ENCODE data around the gene NKG7. TPM values are rescaled to one million over a fixed set of nuclear protein-coding genes. Genes with fewer than 3 reads are reported as not detected.
A peak's percentile ranks its signal among the peaks of the same experiment; 100 is the strongest.

Gene NKG7
- total RNA-seq, 1 donor from 2014 or later, result 363 TPM

DNA sequence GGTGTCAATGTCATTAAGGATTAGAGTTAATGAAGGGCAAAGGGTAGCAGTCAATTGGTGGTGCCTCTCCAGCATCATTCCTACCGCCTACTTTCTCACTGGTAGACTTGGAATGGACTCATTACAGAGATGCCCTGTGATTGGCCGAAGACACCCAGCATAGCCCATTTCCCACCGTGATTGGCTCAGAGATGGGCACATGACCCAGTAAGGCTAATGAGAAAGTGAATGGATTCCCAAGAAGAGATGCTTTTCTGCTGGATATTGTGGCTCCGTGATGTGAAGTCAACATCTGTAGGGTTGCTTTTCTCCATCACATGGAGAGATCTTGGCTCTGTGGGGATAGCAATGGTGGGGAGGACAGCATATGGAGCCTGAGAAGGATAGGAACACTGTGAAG lies 42.1 kb downstream of the NKG7 start:
- H3K27ac Mint-ChIP-seq, result no peak overlapping the region
- H3K9me3 Mint-ChIP-seq, result peaks cover 4% of the 10 kb centered on the region
- peaks cover 15% of the 10 kb centered on the region for H3K4me1 Mint-ChIP-seq
- intact Hi-C loops (cut with micrococcal nuclease), result no loop called here
- peaks cover 23% of the 10 kb centered on the region for H3K27me3 Mint-ChIP-seq
- no peak for DNase-seq
- no peak overlapping the region for H3K4me3 Mint-ChIP-seq
- H3K36me3 Mint-ChIP-seq (ENCODE audit: low read depth), result peaks cover 7% of the 10 kb centered on the region

DNA sequence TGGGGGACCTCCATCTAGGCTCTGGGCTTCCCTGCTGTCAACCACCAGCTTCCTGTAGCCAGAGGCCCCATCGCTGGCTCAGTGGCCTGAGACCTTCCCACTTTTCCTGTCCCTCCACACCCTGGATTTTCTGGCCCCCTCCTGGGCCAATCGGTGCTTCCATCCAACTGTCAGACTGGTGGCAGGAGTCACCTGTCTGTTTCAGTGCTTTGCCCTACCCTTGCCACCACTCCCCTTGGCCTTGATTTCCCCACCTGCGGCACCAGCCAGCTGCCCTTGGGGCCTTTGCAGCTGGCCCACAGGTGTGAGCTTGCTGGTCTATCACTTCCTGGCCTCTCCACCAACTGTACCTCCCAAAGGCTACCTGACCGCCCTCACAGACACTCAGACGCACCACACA lies 43.0 kb downstream of the NKG7 start:
- H3K27ac Mint-ChIP-seq, result no peak overlapping the region

DNA sequence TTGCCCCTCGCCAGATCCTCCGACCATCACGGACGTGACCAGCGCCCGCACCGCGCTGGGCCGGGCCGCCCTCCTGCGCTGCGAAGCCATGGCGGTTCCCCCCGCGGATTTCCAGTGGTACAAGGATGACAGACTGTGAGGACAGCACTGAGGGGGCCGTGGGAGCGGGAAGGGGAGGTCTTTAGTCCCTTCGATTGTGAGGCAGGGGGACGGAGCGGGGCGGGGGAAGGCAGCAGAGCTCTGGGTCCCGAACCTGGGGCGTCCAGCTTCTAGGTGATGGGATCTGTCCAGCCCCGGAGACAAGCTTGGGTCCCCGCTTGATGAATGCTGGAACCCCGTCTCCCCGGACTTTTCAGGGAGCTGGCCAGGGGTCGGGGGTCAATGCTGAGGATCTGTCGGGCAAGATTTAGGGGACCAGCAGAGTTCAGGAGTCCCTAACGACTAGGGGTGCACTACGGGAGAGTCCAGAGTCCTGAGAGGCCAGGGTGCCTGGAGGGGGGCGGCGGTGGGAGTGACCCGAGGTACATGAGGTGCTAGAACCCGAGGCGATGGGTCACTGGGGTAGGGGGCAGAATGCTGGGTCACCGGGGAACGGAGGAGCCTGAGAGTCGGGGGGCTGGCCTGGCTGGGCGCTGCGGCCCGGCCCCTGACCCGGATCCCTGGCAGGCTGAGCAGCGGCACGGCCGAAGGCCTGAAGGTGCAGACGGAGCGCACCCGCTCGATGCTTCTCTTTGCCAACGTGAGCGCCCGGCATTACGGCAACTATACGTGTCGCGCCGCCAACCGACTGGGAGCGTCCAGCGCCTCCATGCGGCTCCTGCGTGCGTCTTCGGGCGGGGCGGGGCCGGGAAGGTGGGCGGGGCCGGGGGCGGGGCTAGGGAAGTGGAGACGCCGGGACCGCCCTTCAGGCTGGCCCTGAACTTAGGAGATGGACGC lies 45.1 kb downstream of the NKG7 start:
- Mint-ChIP-seq H3K27me3 (peaks cover 37% of the 10 kb centered on the region), H3K27ac (peak overlapping the region; percentile 70)

More for the DNA sequence above, 43.0 kb downstream of the NKG7 start:
- H3K36me3 Mint-ChIP-seq (ENCODE audit: low read depth), result peaks cover 7% of the 10 kb centered on the region
- H3K4me3 Mint-ChIP-seq, result no peak overlapping the region
- H3K27me3 Mint-ChIP-seq, result peaks cover 26% of the 10 kb centered on the region
- intact Hi-C loops (cut with micrococcal nuclease), result no loop called here
- no peak for DNase-seq
- H3K4me1 Mint-ChIP-seq, result peaks cover 15% of the 10 kb centered on the region
- H3K9me3 Mint-ChIP-seq, result peaks cover 4% of the 10 kb centered on the region

DNA sequence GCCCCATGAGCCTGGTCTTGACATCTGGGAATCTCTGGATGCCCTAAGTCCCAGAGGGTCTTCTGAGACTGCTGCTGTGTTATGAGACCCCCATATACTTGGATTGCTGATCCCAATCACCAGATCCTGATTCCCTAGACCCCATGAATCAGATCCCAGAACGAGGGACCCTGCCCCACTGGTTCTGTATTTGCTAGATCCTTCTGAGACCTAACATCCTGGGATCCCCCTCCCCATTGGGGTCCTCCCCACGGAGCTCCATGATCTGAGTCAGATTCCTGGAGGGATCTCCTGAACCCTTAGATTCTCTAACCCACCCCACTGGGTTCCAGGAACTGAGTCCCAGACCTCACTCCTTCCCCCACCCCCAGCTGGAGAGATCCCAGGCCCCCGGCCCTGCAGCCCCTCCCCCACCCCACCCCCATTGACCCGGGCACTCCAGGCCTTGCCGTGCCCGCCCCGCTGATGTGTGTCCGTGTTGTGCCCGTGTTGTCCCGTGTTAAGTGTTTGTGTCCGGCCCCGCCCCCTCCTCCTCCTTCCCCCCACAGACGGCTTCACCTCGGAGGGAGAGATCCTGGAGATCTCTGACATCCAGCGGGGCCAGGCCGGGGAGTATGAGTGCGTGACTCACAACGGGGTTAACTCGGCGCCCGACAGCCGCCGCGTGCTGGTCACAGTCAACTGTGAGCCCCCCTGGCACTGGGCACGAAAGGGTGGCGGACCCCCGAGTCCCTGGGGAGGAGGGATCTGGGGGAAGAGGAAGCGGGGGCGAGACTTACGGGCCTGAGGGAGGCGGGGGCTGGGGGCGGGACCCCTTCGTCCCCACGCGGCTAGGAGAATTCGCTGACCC lies 46.0 kb downstream of the NKG7 start:
- DNase-seq, result peak; percentile 54
- Mint-ChIP-seq H3K27ac (no peak overlapping the region), H3K27me3 (peaks cover 37% of the 10 kb centered on the region), H3K4me1 (peaks cover 15% of the 10 kb centered on the region), H3K9me3 (peaks cover 4% of the 10 kb centered on the region), H3K4me3 (peak overlapping the region; percentile 51), H3K36me3 (ENCODE audit: low read depth) (peaks cover 4% of the 10 kb centered on the region)
- intact Hi-C loops (cut with micrococcal nuclease), result no loop called here

More for the DNA sequence above, 45.1 kb downstream of the NKG7 start:
- intact Hi-C loops (cut with micrococcal nuclease), result no loop called here
- peak; percentile 88 for DNase-seq
- H3K4me1 Mint-ChIP-seq, result peaks cover 15% of the 10 kb centered on the region
- peaks cover 7% of the 10 kb centered on the region for H3K36me3 Mint-ChIP-seq (ENCODE audit: low read depth)
- H3K9me3 Mint-ChIP-seq, result peaks cover 4% of the 10 kb centered on the region
- peak overlapping the region; percentile 74 for H3K4me3 Mint-ChIP-seq

DNA sequence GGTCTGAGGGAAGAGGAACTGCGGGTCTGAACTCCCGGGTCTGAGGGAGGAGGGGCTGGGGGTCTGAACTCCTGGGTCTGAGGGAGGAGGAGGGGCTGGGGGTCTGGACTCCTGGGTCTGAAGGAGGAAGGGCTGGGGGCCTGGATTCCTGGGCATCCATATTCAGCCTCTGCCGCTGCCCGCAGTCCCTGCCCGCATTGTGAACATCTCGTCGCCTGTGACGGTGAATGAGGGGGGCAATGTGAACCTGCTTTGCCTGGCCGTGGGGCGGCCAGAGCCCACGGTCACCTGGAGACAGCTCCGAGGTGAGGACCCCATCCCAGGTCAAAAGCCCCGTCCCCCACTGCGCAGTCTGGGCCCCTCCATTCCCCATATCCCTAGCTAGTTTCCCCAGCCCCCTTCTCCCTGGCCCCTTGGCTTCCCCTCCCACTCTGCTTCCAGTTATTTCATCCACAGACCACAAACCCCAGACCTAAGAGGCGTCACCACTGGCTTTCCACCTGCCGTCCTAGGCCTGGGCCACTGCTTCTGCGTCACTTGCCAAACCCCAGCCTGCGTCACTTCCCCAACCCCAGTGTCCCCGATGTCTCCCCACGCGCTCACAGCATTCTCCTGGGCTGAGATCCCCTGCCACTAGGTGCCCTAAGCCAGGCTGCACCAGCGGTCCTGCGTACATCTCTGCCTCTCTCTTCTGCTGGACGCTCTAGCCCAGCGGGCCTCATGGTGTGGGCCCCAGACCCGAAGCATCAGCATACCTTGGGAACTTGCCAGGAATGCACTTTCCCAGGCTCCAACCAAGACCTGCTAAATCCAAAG lies 47.1 kb downstream of the NKG7 start:
- intact Hi-C loops (cut with micrococcal nuclease), result no loop called here
- Mint-ChIP-seq H3K27ac (peak overlapping the region; percentile 3), H3K36me3 (ENCODE audit: low read depth) (peaks cover 2% of the 10 kb centered on the region), H3K4me1 (peaks cover 15% of the 10 kb centered on the region), H3K4me3 (no peak overlapping the region), H3K27me3 (peaks cover 37% of the 10 kb centered on the region), H3K9me3 (no peaks in the 10 kb centered on the region)
- no peak for DNase-seq

DNA sequence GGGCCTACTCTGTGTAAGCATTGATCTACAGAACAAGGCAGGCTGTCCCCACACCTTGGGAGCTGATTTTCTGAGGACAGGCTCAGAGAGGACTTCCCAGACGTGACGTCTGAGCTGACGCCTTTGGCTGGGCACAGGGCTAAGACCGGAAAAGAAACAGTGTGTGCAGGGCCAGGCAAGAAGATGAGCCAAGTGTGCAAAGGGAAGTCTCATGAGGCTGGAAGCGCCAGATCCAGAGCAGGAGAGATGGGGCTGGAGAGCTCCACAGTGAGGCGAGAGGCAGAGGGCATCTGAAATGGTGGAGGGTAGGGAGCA lies 48.3 kb downstream of the NKG7 start:
- Mint-ChIP-seq H3K9me3 (no peaks in the 10 kb centered on the region), H3K4me3 (no peak overlapping the region), H3K27ac (no peak overlapping the region), H3K27me3 (peaks cover 37% of the 10 kb centered on the region), H3K4me1 (peaks cover 13% of the 10 kb centered on the region), H3K36me3 (ENCODE audit: low read depth) (no peaks in the 10 kb centered on the region)
- intact Hi-C loops (cut with micrococcal nuclease), result no loop called here
- no peak for DNase-seq

DNA sequence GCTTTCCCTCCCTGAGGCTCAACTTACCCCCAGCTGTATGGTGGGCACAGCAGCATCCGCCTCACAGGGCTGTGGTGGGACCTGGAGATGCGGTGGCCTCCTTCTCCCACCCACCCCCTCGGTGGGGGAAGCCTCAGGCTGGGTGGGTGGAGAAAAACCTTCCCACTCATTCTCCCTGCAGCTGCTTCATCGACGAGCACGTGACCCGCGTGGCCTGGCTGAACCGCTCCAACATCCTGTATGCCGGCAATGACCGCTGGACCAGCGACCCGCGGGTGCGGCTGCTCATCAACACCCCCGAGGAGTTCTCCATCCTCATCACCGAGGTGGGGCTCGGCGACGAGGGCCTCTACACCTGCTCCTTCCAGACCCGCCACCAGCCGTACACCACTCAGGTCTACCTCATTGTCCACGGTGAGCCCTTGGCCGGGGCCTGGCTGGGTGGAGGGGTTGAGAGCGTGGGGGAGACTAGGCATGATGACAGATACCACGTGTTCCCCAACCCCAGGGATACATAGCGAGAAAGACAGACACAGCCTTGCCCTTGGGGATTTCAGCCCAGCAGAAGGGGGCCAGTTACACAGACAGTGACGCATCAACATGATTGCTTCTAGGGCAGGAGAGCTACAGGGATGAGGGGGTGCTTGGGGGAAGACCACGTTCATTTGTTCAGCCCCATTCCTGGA lies 48.8 kb downstream of the NKG7 start:
- H3K27me3 Mint-ChIP-seq, result peaks cover 35% of the 10 kb centered on the region
- H3K9me3 Mint-ChIP-seq, result no peaks in the 10 kb centered on the region
- no peak for DNase-seq
- no peaks in the 10 kb centered on the region for H3K36me3 Mint-ChIP-seq (ENCODE audit: low read depth)
- H3K4me3 Mint-ChIP-seq, result no peak overlapping the region
- H3K27ac Mint-ChIP-seq, result no peak overlapping the region
- intact Hi-C loops (cut with micrococcal nuclease), result no loop called here
- peaks cover 13% of the 10 kb centered on the region for H3K4me1 Mint-ChIP-seq

DNA sequence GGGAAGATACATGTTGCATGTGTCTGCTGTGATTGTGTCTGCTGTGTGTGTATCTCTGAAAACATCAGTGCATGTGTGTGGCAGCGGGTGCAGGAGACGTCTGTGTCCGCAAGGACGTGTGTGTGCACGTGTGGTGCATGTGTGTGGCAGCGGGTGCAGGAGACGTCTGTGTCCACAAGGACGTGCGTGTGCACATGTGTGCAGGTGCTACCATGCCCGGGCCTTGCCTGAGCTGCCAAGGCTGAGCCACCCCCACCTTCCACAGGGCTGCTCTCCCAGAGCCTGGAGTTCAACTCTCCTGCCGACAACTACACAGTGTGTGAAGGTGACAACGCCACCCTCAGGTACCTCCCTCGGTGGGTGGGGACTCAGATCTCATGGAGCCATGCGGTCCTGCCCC lies 50.7 kb downstream of the NKG7 start:
- no peak for DNase-seq
- intact Hi-C loops (cut with micrococcal nuclease), result no loop called here
- no peaks in the 10 kb centered on the region for H3K9me3 Mint-ChIP-seq
- H3K36me3 Mint-ChIP-seq (ENCODE audit: low read depth), result no peaks in the 10 kb centered on the region
- H3K27me3 Mint-ChIP-seq, result peaks cover 27% of the 10 kb centered on the region
- H3K4me1 Mint-ChIP-seq, result peaks cover 8% of the 10 kb centered on the region
- H3K27ac Mint-ChIP-seq, result no peak overlapping the region
- H3K4me3 Mint-ChIP-seq, result no peak overlapping the region

Other genes with a start within 250 kb of the NKG7 start
- gene SIGLEC9, start 247.7 kb downstream of the NKG7 start, total RNA-seq, result 0.33 and 0.52 TPM in 2 replicates
- gene SIGLEC7, start 230.4 kb downstream of the NKG7 start, total RNA-seq, result not detected in 2 replicates
- gene CD33, start 147.6 kb downstream of the NKG7 start, total RNA-seq, result 6.5 and 8.7 TPM in 2 replicates
- not detected in 2 replicates for gene SIGLECL1, start 121.6 kb downstream of the NKG7 start, total RNA-seq
- 1.2 and 1.8 TPM in 2 replicates for gene IGLON5, start 61.0 kb downstream of the NKG7 start, total RNA-seq
- 7.1 and 7.2 TPM in 2 replicates for gene VSIG10L, start 30.5 kb downstream of the NKG7 start, total RNA-seq
- 194 and 199 TPM in 2 replicates for gene ETFB, start 6.3 kb downstream of the NKG7 start, total RNA-seq
- 18.7 and 19.6 TPM in 2 replicates for gene CLDND2, start 3.7 kb downstream of the NKG7 start, total RNA-seq
- gene LIM2, start 15.3 kb upstream of the NKG7 start, total RNA-seq, result 0.24 TPM in 1 of 2 replicates, not detected in the other
- 0.16 and 0.24 TPM in 2 replicates for gene C19orf84, start 17.9 kb upstream of the NKG7 start, total RNA-seq
- gene SIGLEC10, start 45.0 kb upstream of the NKG7 start, total RNA-seq, result 2.3 and 3.5 TPM in 2 replicates
- 0.09 and 0.16 TPM in 2 replicates for gene SIGLEC8, start 85.8 kb upstream of the NKG7 start, total RNA-seq
- not detected in 2 replicates for gene CEACAM18, start 105.9 kb upstream of the NKG7 start, total RNA-seq
- 0.98 and 1.5 TPM in 2 replicates for gene SIGLEC12, start 129.1 kb upstream of the NKG7 start, total RNA-seq
- 0.91 and 0.95 TPM in 2 replicates for gene SIGLEC6, start 159.0 kb upstream of the NKG7 start, total RNA-seq
- 8.5 and 10.2 TPM in 2 replicates for gene ZNF175, start 198.6 kb upstream of the NKG7 start, total RNA-seq

All from activated CD4-positive, alpha-beta T cell treated with anti-CD3 and anti-CD28 coated beads, Interleukin-2, amount 10 ng/mL, durations not matched to agents 24 days and 14 days (primary cell).